GM23338 (cell line): ENCODE measurements around the gene LRP1-AS. TPM values are rescaled to one million over a fixed set of nuclear protein-coding genes. Genes with fewer than 3 reads are reported as not detected.

Experiments used
- ATAC-seq: fragments of 200-7000 bp; cut with Tn5 transposase; 3 replicates; pipeline ENCODE4 v1.9.1; 2020
- DNase-seq: peaks from one replicate; pipeline ENCODE4 v3.0.0-alpha.2; 2015; ENCODE audit warnings: low spot score
- H2AFZ ChIP-seq: fragments of 200-600 bp; sonication (generic); 2 replicates; pipeline ENCODE4 v1.8.0; 2016; ENCODE audit warnings: antibody characterized with exemption, mild to moderate bottlenecking, moderate library complexity
- H3F3A ChIP-seq: fragments of 200-600 bp; sonication (generic); replicated peaks from 2 replicates; pipeline ENCODE4 v1.8.0; 2017; ENCODE audit warnings: antibody characterized with exemption, mixed run types, low read depth
- H3K27ac ChIP-seq: fragments of 200-600 bp; sonication (generic); 2 replicates; pipeline ENCODE4 v1.6.1; 2016; ENCODE audit warnings: low read depth
- H3K27me3 ChIP-seq: fragments of 200-600 bp; sonication (generic); 2 replicates; pipeline ENCODE4 v1.8.0; 2016; ENCODE audit warnings: mild to moderate bottlenecking, mixed run types, moderate library complexity; ENCODE audit not compliant: insufficient read depth
- H3K36me3 ChIP-seq: fragments of 200-600 bp; sonication (generic); 2 replicates; pipeline ENCODE4 v1.8.0; 2016; ENCODE audit warnings: mild to moderate bottlenecking; ENCODE audit not compliant: insufficient read depth
- H3K4me1 ChIP-seq: fragments of 200-600 bp; sonication (generic); 2 replicates; pipeline ENCODE4 v1.8.0; 2016; ENCODE audit warnings: mild to moderate bottlenecking, moderate library complexity; ENCODE audit not compliant: insufficient read depth
- H3K4me2 ChIP-seq: fragments of 200-600 bp; sonication (generic); 2 replicates; pipeline ENCODE4 v1.7.1; 2017; ENCODE audit warnings: mixed run types
- H3K4me3 ChIP-seq: fragments of 200-600 bp; sonication (generic); 2 replicates; pipeline ENCODE4 v1.6.1; 2016; ENCODE audit warnings: mixed run types
- H3K79me2 ChIP-seq: fragments of 200-600 bp; sonication (generic); replicated peaks from 2 replicates; pipeline ENCODE4 v1.8.0; 2017; ENCODE audit warnings: mild to moderate bottlenecking; ENCODE audit not compliant: insufficient read depth
- H3K9me2 ChIP-seq: fragments of 200-600 bp; sonication (generic); 2 replicates; pipeline ENCODE4 v1.8.0; 2017; ENCODE audit not compliant: insufficient read depth
- H4K20me1 ChIP-seq: fragments of 200-600 bp; sonication (generic); replicated peaks from 2 replicates; pipeline ENCODE4 v1.8.0; 2017; ENCODE audit warnings: mild to moderate bottlenecking; ENCODE audit not compliant: insufficient read depth
- H3K27ac Mint-ChIP-seq: 2 replicates; pipeline ENCODE4 v1.8.0; 2020; ENCODE audit warnings: inconsistent platforms, mild to moderate bottlenecking, moderate library complexity, mixed read lengths
- H3K27me3 Mint-ChIP-seq: 3 replicates; pipeline ENCODE4 v1.8.0; 2022; ENCODE audit warnings: low read depth, mild to moderate bottlenecking, moderate library complexity, mixed read lengths, inconsistent platforms; ENCODE audit not compliant: insufficient read depth, poor library complexity
- H3K36me3 Mint-ChIP-seq: 3 replicates; pipeline ENCODE4 v1.8.0; 2021; ENCODE audit warnings: low read depth, mild to moderate bottlenecking, inconsistent platforms, moderate library complexity, mixed read lengths
- H3K4me1 Mint-ChIP-seq: 3 replicates; pipeline ENCODE4 v1.8.0; 2020; ENCODE audit warnings: mild to moderate bottlenecking, inconsistent platforms, mixed read lengths
- H3K4me3 Mint-ChIP-seq: 3 replicates; pipeline ENCODE4 v1.8.0; 2021; ENCODE audit warnings: moderate library complexity, mild to moderate bottlenecking, inconsistent platforms, mixed read lengths
- H3K9me3 Mint-ChIP-seq: 3 replicates; pipeline ENCODE4 v1.8.0; 2020; ENCODE audit warnings: moderate library complexity, mild to moderate bottlenecking, inconsistent platforms, mixed read lengths
- CREB1 ChIP-seq: fragments of 250-450 bp; sonication (Bioruptor Pico); IDR thresholded peaks from 2 replicates; pipeline ENCODE4 v1.5.0; 2020; ENCODE audit warnings: low read depth, mild to moderate bottlenecking, moderate library complexity
- ETS1 ChIP-seq: IDR thresholded peaks from 2 replicates; pipeline ENCODE4 v1.6.1; 2016; ENCODE audit warnings: antibody characterized with exemption
- EZH2 ChIP-seq: fragments of 200-600 bp; sonication (generic); IDR thresholded peaks from one replicate; pipeline ENCODE4 v1.8.0; 2017; ENCODE audit warnings: antibody characterized with exemption, mild to moderate bottlenecking, low read depth; ENCODE audit not compliant: unreplicated experiment
- EZH2phosphoT487 ChIP-seq: fragments of 200-600 bp; sonication (generic); IDR thresholded peaks from one replicate; pipeline ENCODE4 v1.8.1; 2018; ENCODE audit warnings: antibody characterized with exemption; ENCODE audit not compliant: unreplicated experiment
- JUNB ChIP-seq: IDR thresholded peaks from one replicate; pipeline ENCODE4 v1.6.1; 2016; ENCODE audit warnings: antibody characterized with exemption; ENCODE audit not compliant: unreplicated experiment
- NANOG ChIP-seq: IDR thresholded peaks from 2 replicates; pipeline ENCODE4 v1.6.1; 2016; ENCODE audit warnings: antibody characterized with exemption, borderline replicate concordance
- POLR2AphosphoS5 ChIP-seq: IDR thresholded peaks from 2 replicates; pipeline ENCODE4 v1.6.1; 2016; ENCODE audit warnings: antibody characterized with exemption, low read depth
- REST ChIP-seq: IDR thresholded peaks from one replicate; pipeline ENCODE4 v1.6.1; 2018; ENCODE audit warnings: antibody characterized with exemption; ENCODE audit not compliant: unreplicated experiment
- STAT1 ChIP-seq: IDR thresholded peaks from one replicate; pipeline ENCODE4 v1.6.1; 2016; ENCODE audit warnings: antibody characterized with exemption; ENCODE audit not compliant: unreplicated experiment
- ZNF114 ChIP-seq: fragments of 250-450 bp; sonication (Bioruptor Pico); IDR thresholded peaks from 2 replicates; pipeline ENCODE4 v1.5.0; 2020; ENCODE audit warnings: mild to moderate bottlenecking, moderate library complexity
- ZNF331 ChIP-seq: fragments of 250-450 bp; sonication (Bioruptor Pico); IDR thresholded peaks from 2 replicates; pipeline ENCODE4 v1.5.0; 2020; ENCODE audit warnings: low read depth, mild to moderate bottlenecking, moderate library complexity
- ZNF462 ChIP-seq: fragments of 250-450 bp; sonication (Bioruptor Pico); IDR thresholded peaks from 2 replicates; pipeline ENCODE4 v1.5.0; 2020; ENCODE audit warnings: mild to moderate bottlenecking, moderate library complexity
- polyA plus RNA-seq: library from polyadenylated mRNA; unstranded; fragments of >200 nt; fragmentation: Nextera tagmentation; extraction: Ambion mirVana; gene quantifications from 2 replicates; pipeline ENCODE4 v1.2.1, GENCODE V29; 2016
- total RNA-seq: library from RNA; depleted of rRNA; stranded (reverse); fragments of >200 nt; shearing (Covaris generic); gene quantifications from 2 replicates; pipeline ENCODE4 v1.2.3, GENCODE V29; 2014
- TF ChIP-seq, protein P1 (sequence below), 2 experiments: fragments of 200-600 bp in 1 of 2; sonication (generic) in 1 of 2; conservative IDR thresholded peaks; 2 replicates each; pipeline versions ENCODE4 v1.5.1 to v1.6.1; 2016 to 2017; ENCODE audit warnings: antibody characterized with exemption in 2 of 2, low read depth in 2 of 2, mild to moderate bottlenecking in 2 of 2, moderate library complexity in 1 of 2

The LRP1-AS gene
- total and polyA plus RNA-seq, 2 experiments from 2014 or later = 0.86 TPM; not detected in 1

GRCh38 chr12:57154804-57155434 lies 7.5 kb upstream of the LRP1-AS start:
- Histone ChIP-seq H4K20me1 (peaks cover 22% of the 10 kb centered on the region), H3K36me3 (peaks cover 6% of the 10 kb centered on the region), H3K4me1 (no peaks in the 10 kb centered on the region), H3K4me2 (no peak overlapping the region), H3K79me2 (no peaks in the 10 kb centered on the region), H3K4me3 (no peak overlapping the region), H3K9me2 (no peaks in the 10 kb centered on the region), H2AFZ (no peak overlapping the region), H3K27me3 (no peaks in the 10 kb centered on the region), H3K27ac (no peak overlapping the region), H3F3A (0 out of 2 replicates have a peak, but pooled peaks cover 5% of the 10 kb centered on the region)
- no peak overlapping the region for H3K4me3 Mint-ChIP-seq
- ATAC-seq (no peak), DNase-seq (no peak)
- peaks cover 21% of the 10 kb centered on the region for H3K4me1 Mint-ChIP-seq
- H3K9me3 Mint-ChIP-seq = no peaks in the 10 kb centered on the region; the same call in 2 of the 3 replicates
- peaks cover 28% of the 10 kb centered on the region for H3K27me3 Mint-ChIP-seq
- no peak overlapping the region for H3K27ac Mint-ChIP-seq
- peaks cover 86% of the 10 kb centered on the region for H3K36me3 Mint-ChIP-seq
- TF ChIP-seq EZH2phosphoT487 = no peak
- TF ChIP-seq NANOG = no peak
- no peak for TF ChIP-seq ZNF462 (CRISPR knock-in tag)
- no peak for TF ChIP-seq POLR2AphosphoS5
- no peak for TF ChIP-seq ETS1
- TF ChIP-seq CREB1 (CRISPR knock-in tag) = no peak
- TF ChIP-seq EZH2 = no peak
- TF ChIP-seq JUNB = no peak
- TF ChIP-seq REST = no peak
- TF ChIP-seq ZNF114 (CRISPR knock-in tag) = no peak
- TF ChIP-seq ZNF331 = no peak
- no peak for TF ChIP-seq STAT1
- TF ChIP-seq, protein P1, sequence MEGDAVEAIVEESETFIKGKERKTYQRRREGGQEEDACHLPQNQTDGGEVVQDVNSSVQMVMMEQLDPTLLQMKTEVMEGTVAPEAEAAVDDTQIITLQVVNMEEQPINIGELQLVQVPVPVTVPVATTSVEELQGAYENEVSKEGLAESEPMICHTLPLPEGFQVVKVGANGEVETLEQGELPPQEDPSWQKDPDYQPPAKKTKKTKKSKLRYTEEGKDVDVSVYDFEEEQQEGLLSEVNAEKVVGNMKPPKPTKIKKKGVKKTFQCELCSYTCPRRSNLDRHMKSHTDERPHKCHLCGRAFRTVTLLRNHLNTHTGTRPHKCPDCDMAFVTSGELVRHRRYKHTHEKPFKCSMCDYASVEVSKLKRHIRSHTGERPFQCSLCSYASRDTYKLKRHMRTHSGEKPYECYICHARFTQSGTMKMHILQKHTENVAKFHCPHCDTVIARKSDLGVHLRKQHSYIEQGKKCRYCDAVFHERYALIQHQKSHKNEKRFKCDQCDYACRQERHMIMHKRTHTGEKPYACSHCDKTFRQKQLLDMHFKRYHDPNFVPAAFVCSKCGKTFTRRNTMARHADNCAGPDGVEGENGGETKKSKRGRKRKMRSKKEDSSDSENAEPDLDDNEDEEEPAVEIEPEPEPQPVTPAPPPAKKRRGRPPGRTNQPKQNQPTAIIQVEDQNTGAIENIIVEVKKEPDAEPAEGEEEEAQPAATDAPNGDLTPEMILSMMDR (conservative IDR thresholded peaks at IDR 0.05; ENCODE audit: low read depth in 2 of 2) = no peak
